ACHN (cell line): ENCODE results near the gene GRIA4.

Experiments used
- DNase-seq: peaks from one replicate; pipeline ENCODE4 v3.0.0-alpha.2; 2015
- in situ Hi-C: cut with HindIII; loops from 2 replicates; pipeline ENCODE4 v1.10.0; 2017; ENCODE audit warnings: low sequenced_read_pairs, low pct_ligation_motif_present, low pct_unique_long_range_greater_than_20kb

GRIA4 gene

GRCh38 chr11:105929084-105929955 is 319.4 kb downstream of the GRIA4 start:
- no peak for DNase-seq
- in situ Hi-C loops = no loop called here

- no peak for DNase-seq
- in situ Hi-C loops = no loop called here
These were observed 323.8 kb downstream of the GRIA4 start for GRCh38 chr11:105933695-105934094.

GRCh38 chr11:105935791-105936190 is 325.9 kb downstream of the GRIA4 start:
- no peak for DNase-seq

GRCh38 chr11:105937331-105937730 is 327.5 kb downstream of the GRIA4 start:
- peak; percentile 36 for DNase-seq

More at GRCh38 chr11:105935791-105936190, 325.9 kb downstream of the GRIA4 start:
- in situ Hi-C loops = no loop called here

GRCh38 chr11:105937738-105938137 is 327.9 kb downstream of the GRIA4 start:
- in situ Hi-C loops = no loop called here
- peak; percentile 19 for DNase-seq

More at GRCh38 chr11:105937331-105937730, 327.5 kb downstream of the GRIA4 start:
- in situ Hi-C loops = no loop called here

GRCh38 chr11:105942921-105943320 is 333.0 kb downstream of the GRIA4 start:
- in situ Hi-C loops = no loop called here
- no peak for DNase-seq

- DNase-seq = no peak
- in situ Hi-C loops = no loop called here
These were observed 339.2 kb downstream of the GRIA4 start for GRCh38 chr11:105948918-105949590.

- no peak for DNase-seq
These were observed 344.0 kb downstream of the GRIA4 start for GRCh38 chr11:105953886-105954285.

GRCh38 chr11:105960252-105961245 is 350.7 kb downstream of the GRIA4 start:
- in situ Hi-C loops = no loop called here
- DNase-seq = no peak

More at GRCh38 chr11:105953886-105954285, 344.0 kb downstream of the GRIA4 start:
- in situ Hi-C loops = no loop called here

- in situ Hi-C loops = no loop called here
- DNase-seq = peak; percentile 65
These were observed 358.3 kb downstream of the GRIA4 start for GRCh38 chr11:105968021-105968697.

GRCh38 chr11:105969756-105970155 is 359.9 kb downstream of the GRIA4 start:
- in situ Hi-C loops = no loop called here
- no peak for DNase-seq

GRCh38 chr11:105975128-105975527 is 365.3 kb downstream of the GRIA4 start:
- in situ Hi-C loops = no loop called here
- DNase-seq = no peak

- in situ Hi-C loops = no loop called here
These were observed 370.3 kb downstream of the GRIA4 start for GRCh38 chr11:105979997-105980703.

GRCh38 chr11:105986554-105986953 is 376.7 kb downstream of the GRIA4 start:
- DNase-seq = peak; percentile 27
- in situ Hi-C loops = no loop called here

More at GRCh38 chr11:105979997-105980703, 370.3 kb downstream of the GRIA4 start:
- no peak for DNase-seq

- no peak for DNase-seq
- in situ Hi-C loops = no loop called here
These were observed 378.3 kb downstream of the GRIA4 start for GRCh38 chr11:105988197-105988596.

- in situ Hi-C loops = no loop called here
- no peak for DNase-seq
These were observed 379.3 kb downstream of the GRIA4 start for GRCh38 chr11:105989124-105989523.

GRCh38 chr11:105991888-105992287 is 382.0 kb downstream of the GRIA4 start:
- in situ Hi-C loops = no loop called here
- no peak for DNase-seq
